C4-2B (cell line): ENCODE results near the gene KLHL15.

Experiments
- H3K27ac ChIP-seq: fragments of 450-650 bp; 2 replicates; pipeline ENCODE4 v1.5.1; 2017
- CTCF ChIP-seq: fragments of 450-650 bp; conservative IDR thresholded peaks from 2 replicates; pipeline ENCODE4 v1.5.1; 2017; ENCODE audit warnings: mild to moderate bottlenecking
- ZFX ChIP-seq: fragments of 450-650 bp; IDR thresholded peaks from 2 replicates; pipeline ENCODE4 v1.6.1; 2017

The KLHL15 gene

GRCh38 chrX:23992431-23992830 is 34.6 kb downstream of the KLHL15 start:
- TF ChIP-seq CTCF (no peak), ZFX (no peak)

GRCh38 chrX:23990455-23990854 is 36.5 kb downstream of the KLHL15 start:
- no peak overlapping the region for H3K27ac ChIP-seq
- TF ChIP-seq CTCF (no peak), ZFX (no peak)

More at GRCh38 chrX:23992431-23992830, 34.6 kb downstream of the KLHL15 start:
- H3K27ac ChIP-seq: no peak overlapping the region

- TF ChIP-seq CTCF: no peak
- TF ChIP-seq ZFX: no peak
- no peak overlapping the region for H3K27ac ChIP-seq
Measured at GRCh38 chrX:23989689-23990088, 37.3 kb downstream of the KLHL15 start.

- H3K27ac ChIP-seq: no peak overlapping the region
- TF ChIP-seq ZFX: no peak
- TF ChIP-seq CTCF: no peak
Measured at GRCh38 chrX:23982891-23983290, 44.1 kb downstream of the KLHL15 start.

- no peak overlapping the region for H3K27ac ChIP-seq
- TF ChIP-seq ZFX (no peak), CTCF (no peak)
Measured at GRCh38 chrX:23981711-23982110, 45.3 kb downstream of the KLHL15 start.

GRCh38 chrX:23981222-23981621 is 45.8 kb downstream of the KLHL15 start:
- TF ChIP-seq ZFX (no peak), CTCF (no peak)
- no peak overlapping the region for H3K27ac ChIP-seq

- no peak for TF ChIP-seq ZFX
- no peak for TF ChIP-seq CTCF
- no peak overlapping the region for H3K27ac ChIP-seq
Measured at GRCh38 chrX:23980011-23980441, 47.0 kb downstream of the KLHL15 start.
